ENCODE measurements around the gene MYO6.

Gene MYO6

DNA sequence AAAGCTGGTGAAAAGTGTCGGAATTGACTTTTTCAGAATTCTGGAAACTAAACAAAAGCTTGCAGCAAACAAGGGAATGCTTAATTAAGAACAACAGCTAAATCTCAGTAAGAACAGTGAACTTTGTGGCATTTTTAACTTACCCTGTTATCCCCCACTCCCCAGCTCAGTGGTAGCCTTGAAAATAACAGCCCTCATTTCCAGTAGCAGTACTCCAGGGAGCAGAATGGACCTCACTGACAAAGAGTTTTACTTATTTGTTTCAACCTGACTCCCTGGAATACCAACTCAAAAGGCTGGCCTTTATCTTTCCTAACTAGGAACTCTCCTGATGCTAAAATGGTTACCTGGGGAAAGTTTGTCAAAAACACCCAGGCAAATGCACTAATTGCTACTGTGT, 214.5 kb downstream of the MYO6 start:
- no peak for FAIRE-seq

DNA sequence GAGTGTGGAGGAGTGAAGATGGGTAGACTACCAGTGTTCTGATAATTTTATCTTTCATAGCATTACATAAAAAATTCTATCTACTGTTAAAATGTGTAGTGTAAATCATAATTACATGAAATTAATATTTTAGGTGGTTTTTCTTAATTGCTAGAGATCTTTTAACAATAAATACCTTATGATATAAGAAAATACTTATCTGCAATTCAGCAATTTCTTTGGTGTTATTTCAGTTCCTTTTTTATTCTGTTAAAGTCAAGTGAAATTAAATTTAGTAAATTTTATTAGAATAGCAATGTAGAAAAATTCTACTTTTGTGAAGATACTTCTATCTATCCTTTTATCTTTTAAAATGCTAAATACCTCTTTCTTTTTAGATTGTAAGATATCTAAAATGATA, 219.1 kb downstream of the MYO6 start:
- FAIRE-seq, result no peak
